GM12801 (cell line): Measurements from ENCODE around the gene NANP.

Experiments used
- TF ChIP-seq, protein P1 (sequence below): IDR thresholded peaks from one replicate; pipeline ENCODE4 v1.5.1; 2011; ENCODE audit warnings: control low read depth; ENCODE audit not compliant: insufficient read length; ENCODE audit errors: extremely low read depth

The NANP gene

DNA sequence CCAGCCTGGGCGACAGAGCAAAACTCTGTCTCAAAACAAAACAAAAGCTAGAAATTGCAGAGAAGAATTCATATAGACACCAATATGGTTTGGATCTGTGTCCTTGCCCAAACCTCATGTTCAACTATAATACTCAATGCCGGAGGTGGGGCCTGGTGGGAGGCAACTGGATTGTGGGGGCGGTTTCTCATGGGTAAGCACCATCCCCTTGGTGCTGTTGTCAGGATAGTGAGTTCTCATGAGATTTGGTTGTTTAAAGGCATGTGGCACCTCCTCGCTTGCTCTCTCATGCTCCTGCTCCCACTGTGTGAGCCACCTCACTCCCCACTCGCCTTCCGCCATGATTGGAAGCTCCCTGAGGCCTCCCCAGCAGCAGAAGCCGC is 53.7 kb downstream of the NANP start:
- TF ChIP-seq, protein P1, sequence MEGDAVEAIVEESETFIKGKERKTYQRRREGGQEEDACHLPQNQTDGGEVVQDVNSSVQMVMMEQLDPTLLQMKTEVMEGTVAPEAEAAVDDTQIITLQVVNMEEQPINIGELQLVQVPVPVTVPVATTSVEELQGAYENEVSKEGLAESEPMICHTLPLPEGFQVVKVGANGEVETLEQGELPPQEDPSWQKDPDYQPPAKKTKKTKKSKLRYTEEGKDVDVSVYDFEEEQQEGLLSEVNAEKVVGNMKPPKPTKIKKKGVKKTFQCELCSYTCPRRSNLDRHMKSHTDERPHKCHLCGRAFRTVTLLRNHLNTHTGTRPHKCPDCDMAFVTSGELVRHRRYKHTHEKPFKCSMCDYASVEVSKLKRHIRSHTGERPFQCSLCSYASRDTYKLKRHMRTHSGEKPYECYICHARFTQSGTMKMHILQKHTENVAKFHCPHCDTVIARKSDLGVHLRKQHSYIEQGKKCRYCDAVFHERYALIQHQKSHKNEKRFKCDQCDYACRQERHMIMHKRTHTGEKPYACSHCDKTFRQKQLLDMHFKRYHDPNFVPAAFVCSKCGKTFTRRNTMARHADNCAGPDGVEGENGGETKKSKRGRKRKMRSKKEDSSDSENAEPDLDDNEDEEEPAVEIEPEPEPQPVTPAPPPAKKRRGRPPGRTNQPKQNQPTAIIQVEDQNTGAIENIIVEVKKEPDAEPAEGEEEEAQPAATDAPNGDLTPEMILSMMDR, result no peak

DNA sequence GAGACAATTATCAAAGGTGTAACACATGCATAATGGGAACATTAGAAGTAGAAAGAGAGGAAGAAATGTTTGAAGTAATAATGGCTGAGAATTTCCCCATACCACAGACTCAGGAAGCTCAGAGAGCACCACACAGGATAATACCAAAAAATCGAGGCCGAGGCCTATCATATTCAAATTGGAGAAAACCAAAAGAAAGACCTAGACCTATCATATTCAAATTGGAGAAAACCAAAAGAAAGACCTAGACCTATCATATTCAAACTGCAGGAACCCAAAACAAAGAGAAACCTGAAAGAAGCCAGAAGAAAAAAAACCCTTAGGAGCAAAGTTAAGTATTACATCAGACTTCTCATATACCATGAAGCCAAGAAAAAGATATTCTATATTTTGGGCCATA is 56.5 kb downstream of the NANP start:
- TF ChIP-seq, protein P1, result no peak

DNA sequence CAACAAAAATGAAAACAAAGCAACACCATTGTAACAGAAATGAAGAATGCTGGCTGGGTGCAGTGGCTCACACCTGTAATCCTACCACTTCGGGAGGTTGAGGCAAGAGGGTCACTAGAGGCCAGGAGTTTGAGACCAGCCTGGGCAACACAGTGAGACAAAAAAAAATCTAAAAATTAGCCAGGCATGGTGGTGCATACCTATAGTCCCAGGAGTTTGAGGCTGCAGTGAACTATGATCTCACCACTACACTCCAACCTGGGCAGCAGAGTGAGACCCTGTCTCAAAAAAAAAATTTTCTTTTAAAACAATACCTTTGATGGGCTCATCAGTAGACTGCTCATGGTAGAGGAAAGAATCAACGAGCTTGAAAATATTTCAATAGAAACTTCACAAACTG is 57.0 kb downstream of the NANP start:
- TF ChIP-seq, protein P1, result no peak

DNA sequence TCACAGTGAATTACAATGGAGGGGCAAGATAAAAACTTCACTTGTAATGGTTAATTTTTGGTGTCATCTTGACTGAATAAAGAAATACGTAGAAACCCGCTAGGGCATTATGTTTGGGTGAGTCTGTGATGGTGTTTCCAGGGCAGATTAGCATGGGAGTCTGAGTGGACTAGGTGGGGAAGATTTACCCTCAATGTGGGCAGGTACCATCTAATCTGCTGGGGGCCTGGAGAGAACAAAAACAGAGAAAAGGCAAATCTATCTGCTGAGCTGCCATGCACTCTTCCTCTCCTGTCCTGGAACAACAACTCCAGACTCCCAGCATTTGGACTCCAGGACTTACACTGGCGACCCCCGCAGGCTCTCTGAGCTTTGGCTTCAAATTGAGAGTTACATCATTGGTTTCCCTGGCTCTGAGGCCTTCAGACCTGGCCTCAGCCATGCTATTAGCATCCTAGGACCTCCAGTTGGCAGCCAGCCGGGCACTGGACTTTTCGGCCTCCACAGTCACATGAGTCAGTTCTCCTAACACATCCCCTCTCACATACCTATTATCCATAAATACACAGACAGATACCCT is 58.1 kb downstream of the NANP start:
- TF ChIP-seq, protein P1, result no peak

DNA sequence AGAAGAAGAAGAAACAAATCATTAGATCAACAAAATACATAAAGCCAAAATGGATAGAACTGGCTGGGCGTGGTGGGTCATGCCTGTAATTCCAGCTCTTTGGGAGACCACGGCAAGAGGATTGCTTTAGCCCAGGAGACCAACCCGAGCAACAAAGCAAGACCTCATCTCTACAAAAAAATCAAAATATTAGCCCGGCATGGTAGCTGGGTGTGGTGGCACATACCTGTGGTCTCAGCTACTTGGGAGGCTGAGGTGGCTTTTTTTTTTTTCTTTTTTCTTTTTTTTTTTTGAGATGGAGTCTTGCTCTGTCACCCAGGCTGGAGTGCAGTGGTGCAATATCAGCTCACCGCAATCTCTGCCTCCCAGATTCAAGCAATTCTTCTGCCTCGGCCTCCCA is 59.9 kb downstream of the NANP start:
- TF ChIP-seq, protein P1, result no peak

DNA sequence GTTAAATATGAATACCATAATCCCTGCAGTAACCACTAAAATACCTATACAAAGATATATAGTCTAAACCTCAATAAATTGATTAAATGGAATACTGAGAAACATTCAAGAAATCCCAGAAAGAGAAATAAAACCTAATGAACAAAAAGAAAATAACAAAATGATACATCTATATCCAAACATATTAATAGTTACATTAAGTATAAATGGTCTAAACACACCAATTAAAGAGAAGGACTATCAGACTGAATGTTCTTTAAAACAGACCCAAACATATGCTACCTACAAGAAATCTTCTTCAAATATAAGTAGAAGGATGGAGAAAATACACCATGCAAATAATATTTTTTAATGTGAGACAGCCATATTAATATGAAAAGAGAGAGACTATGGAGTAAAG is 60.5 kb downstream of the NANP start:
- TF ChIP-seq, protein P1, result no peak
